Measurements from ENCODE around the gene KATNBL1.

The KATNBL1 gene

DNA sequence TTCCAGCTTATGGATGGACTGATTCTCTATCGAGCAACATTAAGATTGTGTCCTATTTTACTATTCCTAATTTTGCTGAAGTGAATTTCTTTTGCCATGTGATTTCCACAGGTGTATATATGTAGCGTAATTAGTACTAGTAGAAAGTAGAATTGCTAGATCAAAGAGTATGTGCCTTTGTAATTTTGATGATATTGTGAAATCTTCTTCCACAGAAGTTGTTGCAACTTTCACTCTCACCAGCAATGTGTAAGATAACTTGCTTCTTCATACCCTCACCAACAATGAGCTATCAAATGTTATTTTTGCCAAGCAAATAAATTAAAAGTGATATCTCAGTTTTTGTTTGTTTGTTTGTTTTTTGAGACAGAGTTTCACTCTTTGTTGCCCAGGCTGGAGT, 102.6 kb downstream of the KATNBL1 start:
- no peak for TF ChIP-seq CTCF (IDR thresholded peaks at IDR 0.05; ENCODE audit: low read depth, low read length, missing control alignments)
- H3K4me3 ChIP-seq (ENCODE audit: low read depth, low read length), result no peak overlapping the region
- in situ Hi-C loops (cut with HindIII; ENCODE audit: low sequenced_read_pairs), result no loop called here
- DNase-seq (ENCODE audit: low read depth), result no peak

DNA sequence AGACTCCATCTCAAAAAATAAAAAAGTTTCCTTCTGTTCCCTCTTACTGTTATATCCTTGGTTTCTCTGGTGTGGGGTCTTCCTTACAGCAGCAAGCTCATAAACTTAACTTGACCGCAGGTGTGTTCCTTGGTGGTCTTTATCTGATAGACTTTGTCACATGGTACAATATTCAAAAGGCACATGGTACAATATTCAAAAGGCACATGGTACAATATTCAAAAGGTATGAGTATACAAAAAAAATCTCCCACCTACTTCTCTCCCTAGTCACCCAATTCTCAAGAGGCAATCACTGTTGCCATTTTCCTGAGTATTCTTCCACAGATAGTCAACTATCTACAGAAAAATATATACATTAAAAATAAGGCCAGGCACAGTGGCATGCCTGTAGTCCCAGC, 103.5 kb downstream of the KATNBL1 start:
- in situ Hi-C loops (cut with HindIII; ENCODE audit: low sequenced_read_pairs), result no loop called here
- no peak overlapping the region for H3K4me3 ChIP-seq (ENCODE audit: low read depth, low read length)
- no peak for DNase-seq (ENCODE audit: low read depth)
- no peak for TF ChIP-seq CTCF (IDR thresholded peaks at IDR 0.05; ENCODE audit: low read depth, low read length, missing control alignments)

GRCh38 chr15:34102175-34102925, 107.5 kb downstream of the KATNBL1 start:
- in situ Hi-C loops (cut with HindIII; ENCODE audit: low sequenced_read_pairs), result no loop called here
- no peak for TF ChIP-seq CTCF (IDR thresholded peaks at IDR 0.05; ENCODE audit: low read depth, low read length, missing control alignments)
- peak overlapping the region; percentile 83 for H3K4me3 ChIP-seq (ENCODE audit: low read depth, low read length)
- DNase-seq (ENCODE audit: low read depth), result no peak

GRCh38 chr15:34101366-34102174, 108.3 kb downstream of the KATNBL1 start, which contains the start of the genes EMC7 and PGBD4:
EMC7 (minus strand) TSS chr15:34101862; CDS start chr15:34101839, 23 bp downstream.
PGBD4 (plus strand) TSS chr15:34102083; CDS start chr15:34102532, 449 bp downstream.
- TF ChIP-seq CTCF (IDR thresholded peaks at IDR 0.05; ENCODE audit: low read depth, low read length, missing control alignments), result no peak
- H3K4me3 ChIP-seq (ENCODE audit: low read depth, low read length), result peak within 1 kb of the TSS; percentile 83
- DNase-seq (ENCODE audit: low read depth), result peak; percentile 99
- in situ Hi-C loops (cut with HindIII; ENCODE audit: low sequenced_read_pairs), result no loop called here

GRCh38 chr15:34099914-34100313, 110.0 kb downstream of the KATNBL1 start:
- TF ChIP-seq CTCF (IDR thresholded peaks at IDR 0.05; ENCODE audit: low read depth, low read length, missing control alignments), result no peak
- in situ Hi-C loops (cut with HindIII; ENCODE audit: low sequenced_read_pairs), result loop anchor here (5.0 kb wide), 1 partner anchor 97 kb away; no protein-coding TSS in a partner anchor
- DNase-seq (ENCODE audit: low read depth), result no peak
- H3K4me3 ChIP-seq (ENCODE audit: low read depth, low read length), result no peak overlapping the region

Data from astrocyte of the cerebellum (primary cell).